ENCODE measurements around the gene ITGA5.
A peak's percentile ranks its signal among the peaks of the same experiment; 100 is the strongest.

Gene ITGA5

DNA sequence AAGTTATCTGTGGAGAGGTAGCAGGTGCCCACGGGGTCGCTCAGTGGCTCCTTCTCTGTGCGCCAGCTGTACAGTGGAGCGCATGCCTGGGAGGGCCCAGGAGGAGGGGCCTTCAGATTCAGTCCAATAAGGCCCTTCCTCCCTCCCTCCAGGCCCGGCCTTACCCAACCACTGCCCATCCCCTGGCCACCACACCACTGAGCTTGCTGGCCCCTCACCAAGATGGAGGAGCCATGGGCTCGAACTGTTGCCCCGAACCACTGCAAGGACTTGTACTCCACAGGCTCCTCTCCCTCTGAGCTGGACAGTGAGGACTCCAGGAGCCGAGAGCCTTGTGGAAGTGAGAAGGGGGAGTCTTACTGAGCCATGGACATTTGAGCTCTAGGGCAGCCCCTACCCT, 9.8 kb downstream of the ITGA5 start:
- peak; percentile 37 for DNase-seq

- DNase-seq: no peak
Measured at GRCh38 chr12:54407183-54407905, 11.7 kb downstream of the ITGA5 start.

GRCh38 chr12:54405573-54405972, 13.5 kb downstream of the ITGA5 start:
- DNase-seq: no peak

DNA sequence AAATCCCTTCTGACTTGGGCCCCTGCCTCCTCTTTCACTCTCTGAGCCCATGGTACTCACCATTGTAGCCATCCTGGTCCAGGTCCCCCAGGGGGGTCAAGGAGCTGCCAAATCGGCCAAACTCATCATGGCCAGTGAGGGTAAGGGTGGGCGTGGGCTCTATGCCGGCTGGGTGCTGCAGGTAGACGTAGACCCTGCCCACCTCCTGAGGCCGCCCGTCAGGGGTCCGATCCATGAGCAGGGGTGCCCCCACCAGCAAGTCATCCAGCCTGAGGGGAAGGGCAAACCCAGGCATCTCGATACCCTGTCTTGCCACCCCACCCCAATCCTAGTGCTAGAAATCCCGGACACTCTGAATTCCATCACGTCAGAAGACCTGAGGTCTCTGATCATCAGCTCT, 14.0 kb downstream of the ITGA5 start:
- DNase-seq: no peak

GRCh38 chr12:54404061-54405004, 14.7 kb downstream of the ITGA5 start:
- DNase-seq: peak; percentile 5

DNA sequence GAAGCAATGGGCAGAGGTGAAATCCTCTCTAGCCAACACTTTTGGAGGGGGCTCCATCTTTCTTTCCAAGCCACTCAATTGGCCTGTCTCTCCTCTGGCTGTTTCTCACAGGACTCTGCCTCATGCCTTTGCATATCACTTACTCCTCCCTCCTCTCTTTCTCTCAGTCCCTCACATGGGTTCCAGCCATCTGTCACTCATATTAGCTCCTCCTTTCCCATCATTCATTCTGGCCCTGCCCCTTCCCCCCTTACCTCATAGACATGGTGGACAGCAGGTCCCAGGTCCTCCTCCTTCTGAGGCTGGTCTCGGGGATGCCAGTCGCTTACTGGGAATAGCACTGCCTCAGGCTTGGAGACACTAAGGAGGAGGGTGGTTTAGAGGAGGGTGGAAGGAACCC, 17.9 kb downstream of the ITGA5 start:
- no peak for DNase-seq

DNA sequence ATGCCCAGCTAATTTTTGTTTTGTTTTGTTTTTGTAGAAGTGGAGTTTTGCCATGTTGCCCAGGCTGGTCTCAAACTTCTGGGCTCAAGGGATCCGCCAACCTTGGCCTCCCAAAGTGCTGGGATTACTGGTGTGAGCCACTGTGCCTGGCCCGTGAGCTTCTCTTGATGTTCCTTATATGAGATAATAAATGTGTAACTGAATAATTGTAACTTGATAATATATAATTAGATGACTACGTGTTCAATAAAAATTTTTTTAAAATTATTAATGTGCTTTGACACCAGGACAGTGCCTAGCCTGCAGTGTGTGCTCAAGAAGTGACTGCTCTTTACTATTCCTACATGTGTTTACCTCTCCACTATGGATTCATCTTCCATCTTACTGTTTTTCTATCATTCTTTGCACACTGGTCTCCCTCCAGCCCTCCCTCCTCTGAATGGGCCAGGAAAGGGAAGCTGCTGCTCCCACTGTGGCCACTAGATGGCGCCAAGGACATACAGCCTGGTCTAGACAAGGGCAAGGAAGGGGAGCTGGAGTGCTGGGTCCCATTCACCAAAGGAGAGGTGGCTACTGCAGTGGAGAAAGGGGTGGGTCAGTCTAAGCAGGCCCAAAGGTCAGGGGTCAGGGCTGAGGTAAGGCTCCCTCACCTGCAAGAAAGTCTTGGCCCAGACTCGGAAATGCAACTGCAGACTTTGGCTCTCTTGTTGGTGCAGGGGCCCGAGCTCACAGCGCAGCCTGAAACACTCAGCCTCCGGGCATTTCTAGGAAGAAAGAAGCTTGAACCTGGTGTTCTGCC, 19.9 kb downstream of the ITGA5 start:
- DNase-seq: peak; percentile 22

DNA sequence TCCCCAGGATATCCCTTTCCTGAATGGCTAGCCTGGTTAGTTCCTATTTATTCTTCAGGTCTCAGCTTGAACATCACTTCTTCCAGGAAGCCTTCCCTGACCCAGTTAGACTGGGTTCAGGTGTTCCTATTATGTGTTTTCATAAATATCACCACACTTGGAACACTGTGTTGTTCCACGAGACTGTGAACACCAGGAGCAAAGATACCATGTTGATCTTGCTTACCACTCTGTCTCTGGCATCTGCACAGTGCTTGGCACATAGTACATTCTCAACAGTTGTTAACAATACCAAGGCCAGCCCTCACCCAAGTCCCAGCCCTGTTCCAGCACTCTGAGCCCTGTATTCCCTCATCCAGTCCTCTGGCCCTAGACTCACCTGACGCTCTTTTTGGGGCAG, 20.8 kb downstream of the ITGA5 start:
- DNase-seq: no peak

GRCh38 chr12:54397157-54397556, 21.9 kb downstream of the ITGA5 start:
- no peak for DNase-seq

GRCh38 chr12:54395545-54395944, 23.5 kb downstream of the ITGA5 start:
- no peak for DNase-seq

DNA sequence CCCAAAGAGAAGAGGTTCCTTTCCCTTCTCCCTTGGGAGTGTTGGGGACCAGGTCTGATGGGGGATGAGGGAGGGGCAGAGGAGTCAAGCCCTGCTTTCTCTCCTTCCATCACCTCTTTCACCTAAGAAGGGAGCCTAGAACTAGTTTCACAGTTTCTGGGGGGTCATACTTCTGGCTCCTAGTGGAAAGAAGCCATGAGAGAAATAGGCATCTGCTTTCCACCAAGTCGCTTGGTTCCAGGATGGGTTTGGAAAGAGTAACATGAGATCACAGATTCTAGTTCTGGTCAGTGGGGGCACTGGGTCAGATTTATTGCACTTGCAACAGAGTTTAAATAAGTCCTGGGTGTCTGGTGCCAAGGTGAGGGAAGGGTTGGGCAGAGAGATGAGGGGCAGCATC, 24.1 kb downstream of the ITGA5 start:
- no peak for DNase-seq

- DNase-seq: peak; percentile 6
Measured at GRCh38 chr12:54394281-54394719, 24.8 kb downstream of the ITGA5 start.

GRCh38 chr12:54393743-54394142, 25.3 kb downstream of the ITGA5 start:
- DNase-seq: no peak

- DNase-seq: no peak
Measured at GRCh38 chr12:54393207-54393609, 25.9 kb downstream of the ITGA5 start.

GRCh38 chr12:54392485-54393206, 26.4 kb downstream of the ITGA5 start:
- DNase-seq: no peak

DNA sequence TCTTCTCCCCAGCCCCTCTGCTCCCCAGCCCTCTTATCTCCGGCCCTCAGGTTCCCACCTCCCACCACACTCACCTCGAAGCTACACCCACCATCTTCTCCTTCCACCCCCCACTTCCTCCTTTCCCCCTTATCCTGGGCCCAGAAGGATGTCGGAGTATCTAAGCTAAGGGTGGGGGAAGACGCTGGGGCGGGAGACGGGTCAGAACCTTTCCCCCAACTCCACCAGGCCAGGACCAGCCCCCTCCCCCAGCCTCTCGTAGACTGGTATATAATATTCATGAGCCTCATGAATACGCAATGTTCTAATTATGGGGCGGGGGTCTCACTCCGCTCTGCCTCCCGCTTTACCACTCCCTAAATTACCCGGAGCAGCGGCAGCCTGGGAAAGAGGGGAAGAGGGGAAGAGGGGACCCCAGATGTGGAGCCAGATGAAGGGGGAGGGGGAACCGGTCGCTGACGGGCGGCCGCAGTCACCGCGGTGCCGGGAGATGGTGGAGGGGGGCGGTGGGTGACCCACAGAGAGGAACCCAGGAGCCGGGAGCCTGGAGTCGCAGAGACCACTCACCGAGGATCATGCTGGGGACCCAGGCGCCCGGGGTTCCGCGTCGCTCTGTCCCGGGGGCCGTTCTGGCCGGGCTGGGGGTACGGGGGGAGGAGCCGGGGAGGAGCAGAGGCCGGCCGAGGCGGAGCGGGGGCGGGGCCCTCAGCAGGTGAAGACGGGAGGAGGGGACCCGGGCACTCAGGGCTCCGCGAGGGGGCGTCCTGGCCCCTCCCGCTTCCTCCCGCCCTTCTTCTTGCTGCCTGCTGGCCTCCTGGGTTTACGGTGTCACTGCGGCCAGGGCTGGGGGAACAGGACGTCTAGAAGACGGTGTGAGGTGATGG, 28.2 kb downstream of the ITGA5 start:
- no peak for DNase-seq

GRCh38 chr12:54390176-54390667, 28.8 kb downstream of the ITGA5 start:
- no peak for DNase-seq

GRCh38 chr12:54389607-54390175, 29.4 kb downstream of the ITGA5 start:
- DNase-seq: no peak

- no peak for DNase-seq
Measured at GRCh38 chr12:54389134-54389508, 29.9 kb downstream of the ITGA5 start.

DNA sequence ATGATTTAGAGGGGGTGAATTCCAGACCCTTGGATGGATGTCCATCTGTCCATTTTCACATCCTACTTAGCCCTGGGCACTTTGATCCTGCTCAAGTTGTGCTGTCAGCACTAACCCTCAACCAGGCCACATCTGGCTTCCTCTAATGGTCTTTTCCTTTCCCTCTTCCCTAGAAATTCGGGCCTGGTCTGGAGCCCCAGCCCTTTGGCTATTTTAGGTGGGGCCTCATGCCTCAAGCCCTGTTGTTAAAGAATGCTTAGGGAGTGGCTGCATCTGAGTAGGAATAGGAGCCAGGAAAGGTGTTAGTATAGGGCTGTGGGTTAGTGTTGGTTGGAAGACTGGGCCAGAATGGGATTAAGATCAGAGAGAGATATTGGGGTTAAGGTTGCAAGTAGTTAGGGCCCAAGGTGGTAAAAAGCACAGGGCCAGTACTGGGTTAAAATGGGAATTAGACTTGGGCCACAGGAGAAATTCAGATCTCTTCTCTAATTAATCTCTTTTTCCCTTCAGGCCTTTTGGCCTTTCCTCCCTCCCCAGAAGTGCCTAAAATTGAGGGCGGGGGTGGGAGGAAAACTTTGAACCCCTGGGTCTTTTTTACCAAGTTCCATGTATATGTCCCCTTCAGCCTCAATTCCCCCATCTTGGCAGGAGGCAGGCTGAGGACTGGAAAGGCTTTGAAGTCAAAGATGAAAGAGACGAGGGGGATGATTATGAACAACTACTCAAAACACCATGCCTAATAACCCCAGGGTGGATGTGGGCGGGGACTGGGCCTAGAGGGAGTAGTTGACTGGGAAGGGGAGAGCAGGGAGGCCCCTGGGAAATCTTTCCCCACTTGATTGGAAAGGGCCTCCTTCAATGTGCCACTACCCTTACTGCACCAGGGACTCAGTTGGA, 30.6 kb downstream of the ITGA5 start:
- no peak for DNase-seq

Data from SHP77 treated with DMSO at 0.1 percent for 48 hours (cell line).